ENCODE measurements around the gene LDLRAP1. TPM values are rescaled to one million over a fixed set of nuclear protein-coding genes. Genes with fewer than 3 reads are reported as not detected.

The LDLRAP1 gene
- total RNA-seq, 1 donor from 2014 or later: 34.3 TPM

GRCh38 chr1:25559031-25559430 lies 15.6 kb downstream of the LDLRAP1 start:
- Mint-ChIP-seq H3K4me1 (ENCODE audit: unreplicated experiment) (peaks cover 12% of the 10 kb centered on the region), H3K4me3 (ENCODE audit: unreplicated experiment) (no peak overlapping the region), H3K9me3 (ENCODE audit: unreplicated experiment) (no peaks in the 10 kb centered on the region), H3K27ac (ENCODE audit: unreplicated experiment) (no peak overlapping the region), H3K36me3 (ENCODE audit: unreplicated experiment) (peaks cover 13% of the 10 kb centered on the region), H3K27me3 (ENCODE audit: unreplicated experiment) (no peaks in the 10 kb centered on the region)
- TF ChIP-seq CTCF (IDR thresholded peaks at IDR 0.05): no peak
- no peak for DNase-seq (ENCODE audit: extremely low spot score, unreplicated experiment)

- Mint-ChIP-seq H3K4me3 (ENCODE audit: unreplicated experiment) (no peak overlapping the region), H3K36me3 (ENCODE audit: unreplicated experiment) (peaks cover 16% of the 10 kb centered on the region), H3K4me1 (ENCODE audit: unreplicated experiment) (peaks cover 13% of the 10 kb centered on the region), H3K9me3 (ENCODE audit: unreplicated experiment) (no peaks in the 10 kb centered on the region), H3K27ac (ENCODE audit: unreplicated experiment) (no peak overlapping the region), H3K27me3 (ENCODE audit: unreplicated experiment) (no peaks in the 10 kb centered on the region)
- DNase-seq (ENCODE audit: extremely low spot score, unreplicated experiment): no peak
- no peak for TF ChIP-seq CTCF (IDR thresholded peaks at IDR 0.05)
Measured at GRCh38 chr1:25560001-25560400, 16.6 kb downstream of the LDLRAP1 start.

- Mint-ChIP-seq H3K27me3 (ENCODE audit: unreplicated experiment) (no peaks in the 10 kb centered on the region), H3K27ac (ENCODE audit: unreplicated experiment) (no peak overlapping the region), H3K36me3 (ENCODE audit: unreplicated experiment) (peaks cover 16% of the 10 kb centered on the region), H3K4me3 (ENCODE audit: unreplicated experiment) (no peak overlapping the region), H3K9me3 (ENCODE audit: unreplicated experiment) (no peaks in the 10 kb centered on the region), H3K4me1 (ENCODE audit: unreplicated experiment) (peaks cover 17% of the 10 kb centered on the region)
- TF ChIP-seq CTCF (IDR thresholded peaks at IDR 0.05): no peak
- DNase-seq (ENCODE audit: extremely low spot score, unreplicated experiment): no peak
Measured at GRCh38 chr1:25560788-25561187, 17.4 kb downstream of the LDLRAP1 start.

GRCh38 chr1:25561421-25562100 lies 18.2 kb downstream of the LDLRAP1 start:
- Mint-ChIP-seq H3K4me3 (ENCODE audit: unreplicated experiment) (no peak overlapping the region), H3K4me1 (ENCODE audit: unreplicated experiment) (peaks cover 21% of the 10 kb centered on the region), H3K27me3 (ENCODE audit: unreplicated experiment) (no peaks in the 10 kb centered on the region), H3K36me3 (ENCODE audit: unreplicated experiment) (peaks cover 16% of the 10 kb centered on the region), H3K27ac (ENCODE audit: unreplicated experiment) (no peak overlapping the region), H3K9me3 (ENCODE audit: unreplicated experiment) (no peaks in the 10 kb centered on the region)
- no peak for TF ChIP-seq CTCF (IDR thresholded peaks at IDR 0.05)
- no peak for DNase-seq (ENCODE audit: extremely low spot score, unreplicated experiment)

- Mint-ChIP-seq H3K4me1 (ENCODE audit: unreplicated experiment) (peaks cover 25% of the 10 kb centered on the region), H3K4me3 (ENCODE audit: unreplicated experiment) (no peak overlapping the region), H3K9me3 (ENCODE audit: unreplicated experiment) (no peaks in the 10 kb centered on the region), H3K27me3 (ENCODE audit: unreplicated experiment) (no peaks in the 10 kb centered on the region), H3K27ac (ENCODE audit: unreplicated experiment) (no peak overlapping the region), H3K36me3 (ENCODE audit: unreplicated experiment) (peaks cover 16% of the 10 kb centered on the region)
- no peak for DNase-seq (ENCODE audit: extremely low spot score, unreplicated experiment)
- TF ChIP-seq CTCF (IDR thresholded peaks at IDR 0.05): no peak
Measured at GRCh38 chr1:25562101-25562927, 18.9 kb downstream of the LDLRAP1 start.
